Mucosa of stomach (tissue), 1 donor: ENCODE measurements around the gene NT5C3B.
"Not testable (repeated sequence)": the region's sequence is repeated elsewhere in the genome, so short reads cannot be mapped to it uniquely, and the experiment has no call there.

Experiments used
- H3K27me3 ChIP-seq: one replicate; pipeline ENCODE4 v1.7.0; 2013; ENCODE audit warnings: mild to moderate bottlenecking, low read length; ENCODE audit not compliant: control insufficient read depth, insufficient read depth
- H3K36me3 ChIP-seq: one replicate; pipeline ENCODE4 v1.7.0; 2013; ENCODE audit warnings: low read length; ENCODE audit not compliant: control insufficient read depth, insufficient read depth
- H3K4me1 ChIP-seq: one replicate; pipeline ENCODE4 v1.7.0; 2013; ENCODE audit warnings: mild to moderate bottlenecking, low read length; ENCODE audit not compliant: control insufficient read depth, insufficient read depth
- H3K4me3 ChIP-seq: one replicate; pipeline ENCODE4 v1.7.0; 2013; ENCODE audit warnings: low read length
- H3K9ac ChIP-seq: one replicate; pipeline ENCODE4 v1.7.0; 2013; ENCODE audit warnings: mild to moderate bottlenecking, low read length, moderate library complexity
- H3K9me3 ChIP-seq: one replicate; pipeline ENCODE4 v1.7.0; 2013; ENCODE audit warnings: mild to moderate bottlenecking, low read length, moderate library complexity; ENCODE audit not compliant: control insufficient read depth
- donor health status: Pancreatic carcinoma.

Gene NT5C3B

DNA sequence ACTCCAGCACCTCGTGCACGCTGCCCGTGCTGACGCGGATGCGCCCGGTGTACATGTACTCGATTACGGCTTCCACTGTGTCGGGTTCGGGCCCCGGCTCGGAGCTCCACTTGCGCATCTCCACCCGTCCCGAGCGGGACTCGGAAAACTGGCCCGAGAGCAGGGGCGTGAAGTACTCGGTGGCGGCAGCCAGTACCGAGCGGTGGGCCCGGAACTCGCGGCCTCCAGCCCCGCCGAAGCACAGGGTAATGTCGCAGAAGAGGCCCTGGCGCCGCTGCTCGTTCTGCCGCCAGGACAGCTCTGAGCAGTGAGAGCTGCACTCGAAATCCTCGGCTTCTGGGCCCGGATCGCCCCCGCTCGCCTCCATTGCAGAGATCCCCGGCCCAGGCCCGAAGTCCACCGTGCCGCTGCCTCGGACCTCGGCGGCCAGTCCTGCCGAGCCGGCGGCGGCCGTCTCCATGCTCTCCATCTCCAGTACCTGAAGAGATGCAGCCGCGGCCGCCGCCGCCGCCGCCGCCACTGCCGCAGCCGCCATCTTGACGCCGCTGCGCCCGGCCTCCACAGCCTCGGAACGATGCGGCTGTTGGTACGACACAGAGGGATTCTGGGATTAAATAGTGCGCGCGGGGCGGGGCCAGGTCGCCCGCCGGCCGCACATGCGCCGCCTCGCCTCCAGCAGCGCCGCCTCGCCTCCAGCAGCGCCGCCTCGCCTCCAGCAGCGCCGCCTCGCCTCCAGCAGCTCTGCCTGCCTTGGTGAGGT, 29.0 kb upstream of the NT5C3B start, which contains the start of gene KLHL11:
Gene KLHL11 (minus strand): TSS at position 588 of the 760 bp plus-strand sequence. CDS start 53 bp downstream, at position 535.
- H3K36me3 ChIP-seq = peaks cover 4% of the 10 kb centered on the region
- no peaks in the 10 kb centered on the region for H3K27me3 ChIP-seq
- peak within 1 kb of the TSS; percentile 92 for H3K4me3 ChIP-seq
- H3K9me3 ChIP-seq = no peaks in the 10 kb centered on the region
- H3K9ac ChIP-seq = peak within 1 kb of the TSS; percentile 87
- H3K4me1 ChIP-seq = peaks cover 15% of the 10 kb centered on the region

DNA sequence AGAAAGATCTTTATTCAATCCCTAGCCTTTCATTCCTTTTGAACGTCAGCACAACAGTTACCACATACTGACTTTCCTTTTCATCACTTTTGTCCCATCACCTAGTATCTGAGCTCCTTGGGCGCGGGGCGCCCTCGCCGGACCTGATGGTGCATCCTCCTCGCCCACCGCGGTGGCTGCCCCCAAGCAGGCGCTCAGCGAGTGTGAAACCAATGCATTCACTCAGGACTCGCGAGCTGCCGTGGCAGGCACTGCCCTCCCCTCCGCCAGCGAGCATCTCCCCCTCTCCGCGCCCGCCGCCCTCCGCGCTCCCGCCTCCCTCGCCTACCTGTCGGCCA, 28.4 kb upstream of the NT5C3B start:
- peaks cover 15% of the 10 kb centered on the region for H3K4me1 ChIP-seq
- no peaks in the 10 kb centered on the region for H3K27me3 ChIP-seq
- H3K4me3 ChIP-seq = peak overlapping the region; percentile 92
- peak overlapping the region; percentile 87 for H3K9ac ChIP-seq
- peaks cover 3% of the 10 kb centered on the region for H3K36me3 ChIP-seq
- H3K9me3 ChIP-seq = no peaks in the 10 kb centered on the region

- Histone ChIP-seq H3K9ac (peak overlapping the region; percentile 87), H3K4me3 (peak overlapping the region; percentile 92), H3K36me3 (peaks cover 3% of the 10 kb centered on the region), H3K4me1 (peaks cover 15% of the 10 kb centered on the region), H3K27me3 (no peaks in the 10 kb centered on the region), H3K9me3 (no peaks in the 10 kb centered on the region)
Observed at GRCh38 chr17:41863074-41863848, 27.2 kb upstream of the NT5C3B start.

- Histone ChIP-seq H3K27me3 (no peaks in the 10 kb centered on the region), H3K4me1 (peaks cover 15% of the 10 kb centered on the region), H3K4me3 (no peak overlapping the region), H3K36me3 (no peaks in the 10 kb centered on the region), H3K9me3 (no peaks in the 10 kb centered on the region), H3K9ac (no peak overlapping the region)
Observed at GRCh38 chr17:41860254-41860931, 24.4 kb upstream of the NT5C3B start.

GRCh38 chr17:41851382-41851781, 15.3 kb upstream of the NT5C3B start:
- H3K9me3 ChIP-seq, H3K27me3 ChIP-seq, H3K36me3 ChIP-seq, H3K9ac ChIP-seq, H3K4me3 ChIP-seq, H3K4me1 ChIP-seq: not testable (repeated sequence)

- no peak overlapping the region for H3K4me3 ChIP-seq
- H3K36me3 ChIP-seq = peaks cover 1% of the 10 kb centered on the region
- no peaks in the 10 kb centered on the region for H3K27me3 ChIP-seq
- H3K9ac ChIP-seq = no peak overlapping the region
- no peaks in the 10 kb centered on the region for H3K4me1 ChIP-seq
- no peaks in the 10 kb centered on the region for H3K9me3 ChIP-seq
Observed at GRCh38 chr17:41849251-41849990, 13.4 kb upstream of the NT5C3B start.

GRCh38 chr17:41848788-41849187, 12.8 kb upstream of the NT5C3B start:
- H3K36me3 ChIP-seq = no peaks in the 10 kb centered on the region
- no peaks in the 10 kb centered on the region for H3K4me1 ChIP-seq
- H3K27me3 ChIP-seq = no peaks in the 10 kb centered on the region
- no peak overlapping the region for H3K9ac ChIP-seq
- no peak overlapping the region for H3K4me3 ChIP-seq
- H3K9me3 ChIP-seq = no peaks in the 10 kb centered on the region

GRCh38 chr17:41844971-41845370, 8.9 kb upstream of the NT5C3B start:
- H3K36me3 ChIP-seq = no peaks in the 10 kb centered on the region
- H3K9ac ChIP-seq = no peak overlapping the region
- no peaks in the 10 kb centered on the region for H3K9me3 ChIP-seq
- H3K4me3 ChIP-seq = no peak overlapping the region
- H3K4me1 ChIP-seq = no peaks in the 10 kb centered on the region
- H3K27me3 ChIP-seq = no peaks in the 10 kb centered on the region

DNA sequence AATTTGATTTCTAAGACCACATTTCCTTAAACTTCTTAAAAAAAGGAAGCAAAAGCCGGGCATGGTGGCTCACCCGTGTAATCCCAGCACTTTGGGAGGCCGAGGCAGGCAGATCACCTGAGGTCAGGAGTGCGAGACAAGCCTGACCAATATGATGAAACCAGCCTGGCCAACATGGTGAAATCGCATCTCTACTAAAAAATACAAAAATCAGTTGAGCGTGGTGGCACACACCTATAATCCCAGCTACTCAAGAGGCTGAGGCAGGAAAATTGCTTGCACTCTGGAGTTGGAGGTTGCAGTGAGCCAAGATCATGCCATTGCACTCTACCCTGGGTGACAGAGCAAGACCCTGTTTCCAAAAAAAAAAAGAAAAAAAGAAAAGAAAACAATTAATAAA, 4.7 kb upstream of the NT5C3B start:
- H3K4me1 ChIP-seq, H3K9me3 ChIP-seq, H3K36me3 ChIP-seq, H3K9ac ChIP-seq, H3K27me3 ChIP-seq, H3K4me3 ChIP-seq: not testable (repeated sequence)

- H3K36me3 ChIP-seq, H3K4me3 ChIP-seq, H3K9me3 ChIP-seq, H3K9ac ChIP-seq, H3K27me3 ChIP-seq, H3K4me1 ChIP-seq: not testable (repeated sequence)
Observed at GRCh38 chr17:41839448-41839847, 3.4 kb upstream of the NT5C3B start.

- peak within 1 kb of the TSS; percentile 39 for H3K9ac ChIP-seq
- H3K36me3 ChIP-seq = no peaks in the 10 kb centered on the region
- no peaks in the 10 kb centered on the region for H3K27me3 ChIP-seq
- H3K9me3 ChIP-seq = no peaks in the 10 kb centered on the region
- no peak within 1 kb of the TSS for H3K4me3 ChIP-seq
- H3K4me1 ChIP-seq = peaks cover 5% of the 10 kb centered on the region
Observed at GRCh38 chr17:41837761-41838538, 1.9 kb upstream of the NT5C3B start, which contains the start of gene KLHL10. Gene KLHL10 (plus strand): TSS chr17:41837825. CDS start chr17:41837933, 108 bp downstream.
